GM19468 (cell line): ENCODE measurements around the gene SKAP1.
"Not testable (repeated sequence)": the region's sequence is repeated elsewhere in the genome, so short reads cannot be mapped to it uniquely, and the experiment has no call there.

Experiments
- ATAC-seq: cut with Tn5 transposase; IDR thresholded peaks from one replicate; pipeline ENCODE4 v1.9.1; 2021; ENCODE audit warnings: mild to moderate bottlenecking, moderate library complexity, moderate number of reproducible peaks; ENCODE audit not compliant: unreplicated experiment; ENCODE audit errors: extremely low read depth

Gene SKAP1

DNA sequence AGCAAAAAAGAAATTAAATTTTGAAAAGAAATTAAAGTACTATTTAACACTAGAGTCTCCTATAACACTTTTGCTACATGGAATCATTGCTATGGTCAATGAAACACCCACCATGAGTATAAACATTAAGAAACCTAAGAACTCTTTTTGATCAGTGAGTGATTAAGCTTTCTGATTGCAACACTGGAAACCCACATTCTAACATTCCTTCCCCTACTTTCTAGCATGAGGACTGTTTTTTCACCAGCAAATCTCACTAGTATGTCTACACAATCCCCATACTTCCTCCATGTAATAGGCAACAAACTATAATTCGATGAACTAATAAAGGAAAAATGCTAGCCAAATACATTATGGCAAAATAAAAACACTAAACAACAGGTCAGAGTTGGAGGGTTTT, 54.7 kb downstream of the SKAP1 start:
- no peak for ATAC-seq

GRCh38 chr17:48374650-48375230, 55.3 kb downstream of the SKAP1 start:
- no peak for ATAC-seq

GRCh38 chr17:48373883-48374282, 56.1 kb downstream of the SKAP1 start:
- no peak for ATAC-seq

- ATAC-seq: no peak
Measured at GRCh38 chr17:48373130-48373830, 56.7 kb downstream of the SKAP1 start.

- ATAC-seq: not testable (repeated sequence)
Measured at GRCh38 chr17:48368967-48369366, 61.0 kb downstream of the SKAP1 start.

DNA sequence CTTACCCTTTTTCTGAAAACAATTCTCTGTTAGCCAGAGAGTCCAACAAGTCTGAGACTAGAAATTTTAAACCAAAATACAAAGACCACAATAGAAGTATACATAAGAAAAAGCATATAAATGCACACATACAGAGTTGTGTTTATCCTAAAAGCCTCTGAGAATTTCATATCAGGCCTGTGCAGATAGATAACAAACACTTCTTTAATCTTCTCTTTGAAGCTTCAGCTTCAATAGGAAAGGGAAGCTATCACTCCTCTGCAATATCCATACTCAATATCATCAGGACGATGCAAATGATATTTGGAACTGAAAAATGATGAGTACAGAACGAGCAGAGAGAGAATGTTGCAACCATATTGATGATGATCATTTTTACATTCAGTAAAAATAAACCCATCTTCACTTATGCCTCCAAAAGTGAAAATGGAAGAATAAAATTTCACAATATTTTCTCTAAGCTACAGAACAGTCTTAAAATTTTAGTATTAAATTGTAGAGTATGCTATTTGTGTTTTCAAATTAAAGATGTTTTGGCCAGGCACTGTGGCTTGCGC, 61.6 kb downstream of the SKAP1 start:
- ATAC-seq: no peak

DNA sequence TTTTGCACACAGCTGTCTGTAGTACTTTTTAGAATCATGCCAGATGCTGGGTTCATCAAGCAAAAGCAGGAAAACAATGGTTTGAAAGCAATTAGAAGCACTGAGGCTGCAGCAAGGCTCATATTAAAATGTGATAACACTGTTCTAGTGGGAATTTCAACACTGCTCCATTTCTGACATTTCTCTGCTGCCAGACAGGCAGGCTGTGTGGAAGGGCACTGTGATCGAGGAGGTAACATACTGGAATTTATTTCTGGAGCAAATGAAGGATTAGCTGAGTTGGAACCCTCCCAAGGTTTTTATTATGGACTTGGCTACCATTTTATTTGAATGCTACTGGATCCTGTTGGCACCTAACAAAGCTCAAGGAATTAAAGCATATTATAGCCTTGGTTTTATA, 66.9 kb downstream of the SKAP1 start:
- ATAC-seq: no peak

- ATAC-seq: not testable (repeated sequence)
Measured at GRCh38 chr17:48360861-48361633, 69.0 kb downstream of the SKAP1 start.

- no peak for ATAC-seq
Measured at GRCh38 chr17:48357779-48358602, 72.0 kb downstream of the SKAP1 start.

DNA sequence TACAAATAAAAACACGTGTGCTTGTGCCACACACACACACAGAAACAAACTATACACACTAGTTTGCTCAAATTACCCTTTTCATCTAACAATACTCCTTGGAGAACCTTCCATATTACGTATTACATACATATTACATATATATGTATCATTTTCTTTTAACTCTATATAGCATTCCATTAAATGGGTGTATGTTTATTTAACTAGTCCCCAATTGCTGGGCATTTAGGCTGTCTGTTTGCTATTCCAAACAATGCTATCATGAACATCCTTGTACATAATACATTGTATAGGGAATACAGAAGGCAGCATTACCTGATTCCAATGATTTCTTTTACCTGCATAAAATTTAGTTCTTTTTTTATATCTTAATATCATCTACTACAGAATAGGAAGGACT, 73.1 kb downstream of the SKAP1 start:
- ATAC-seq: no peak

GRCh38 chr17:48352630-48353029, 77.4 kb downstream of the SKAP1 start:
- ATAC-seq: no peak

GRCh38 chr17:48351911-48352332, 78.1 kb downstream of the SKAP1 start:
- no peak for ATAC-seq

DNA sequence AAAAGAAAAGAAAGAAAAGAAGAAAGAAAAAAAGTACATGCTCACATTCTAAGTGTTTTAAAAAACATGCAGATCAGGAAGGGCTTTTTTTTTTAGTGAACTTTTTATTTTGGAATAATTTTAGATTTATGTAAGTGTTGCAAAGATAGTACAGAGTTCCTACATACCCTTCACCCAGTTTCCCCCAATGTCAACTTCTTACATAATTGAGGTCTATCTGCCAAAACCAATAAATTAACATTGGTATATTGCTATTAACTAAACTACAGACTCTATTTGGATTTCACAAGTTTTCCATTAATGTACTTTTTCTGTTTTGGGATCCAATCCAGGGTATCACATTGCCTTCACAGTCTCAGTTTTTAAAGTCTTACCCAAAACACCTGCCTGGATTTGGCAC, 81.7 kb downstream of the SKAP1 start:
- ATAC-seq: no peak

DNA sequence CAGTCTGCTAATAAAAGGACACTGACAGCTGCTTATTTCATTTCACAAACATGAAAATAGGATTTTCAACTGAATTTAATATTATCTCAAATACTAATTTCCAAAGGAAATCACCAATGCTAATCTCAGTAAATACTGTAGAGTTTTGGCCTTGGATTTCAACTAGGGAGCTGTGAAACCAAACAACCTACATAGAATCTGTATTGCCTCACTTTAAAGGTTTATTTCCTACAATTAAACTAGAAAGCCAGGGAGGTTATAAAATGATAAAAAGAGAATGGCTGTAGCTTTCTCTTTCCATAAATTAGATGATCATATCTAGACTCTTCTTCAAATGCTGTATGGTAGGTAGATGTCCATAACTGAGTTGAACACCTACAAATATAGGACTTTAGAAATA, 82.8 kb downstream of the SKAP1 start:
- ATAC-seq: no peak

GRCh38 chr17:48344251-48344650, 85.8 kb downstream of the SKAP1 start:
- no peak for ATAC-seq

- ATAC-seq: no peak
Measured at GRCh38 chr17:48340916-48341315, 89.1 kb downstream of the SKAP1 start.

DNA sequence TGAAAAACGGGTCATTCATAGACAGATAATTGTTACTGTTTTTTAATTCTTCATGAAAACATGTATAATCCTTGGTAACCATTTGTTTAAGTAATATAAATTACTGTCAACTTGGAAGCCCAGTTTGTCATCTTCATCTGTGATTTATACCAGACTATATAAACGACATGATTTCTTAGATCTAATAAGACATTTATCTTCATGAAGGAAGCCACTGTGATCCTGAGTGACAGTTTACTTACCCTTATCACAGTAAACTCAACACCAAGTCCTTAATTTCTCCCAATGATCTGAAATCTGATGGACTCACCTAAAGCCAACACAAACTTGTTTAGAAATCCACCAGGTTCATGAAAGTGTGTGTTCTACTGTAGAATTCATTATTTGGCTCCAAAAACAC, 91.3 kb downstream of the SKAP1 start:
- ATAC-seq: no peak

DNA sequence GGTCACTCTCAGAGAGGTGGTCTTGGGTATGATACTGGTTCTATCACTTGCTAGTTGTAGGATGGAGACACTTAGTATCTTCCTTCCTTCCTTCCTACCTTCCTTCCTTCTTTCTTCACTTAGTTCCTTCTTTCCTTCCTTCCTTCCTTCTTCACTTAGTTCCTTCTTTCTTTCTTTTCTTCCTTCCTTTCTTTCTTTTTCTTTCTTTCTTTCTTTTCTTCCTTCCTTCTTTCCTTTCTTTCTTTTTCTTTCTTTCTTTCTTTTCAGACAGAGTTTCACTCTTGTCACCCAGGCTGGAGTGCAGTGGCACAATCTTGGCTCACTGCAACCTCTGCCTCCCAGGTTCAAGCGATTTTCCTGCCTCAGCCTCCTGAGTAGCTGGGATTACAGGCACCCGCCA, 92.1 kb downstream of the SKAP1 start:
- ATAC-seq: not testable (repeated sequence)

DNA sequence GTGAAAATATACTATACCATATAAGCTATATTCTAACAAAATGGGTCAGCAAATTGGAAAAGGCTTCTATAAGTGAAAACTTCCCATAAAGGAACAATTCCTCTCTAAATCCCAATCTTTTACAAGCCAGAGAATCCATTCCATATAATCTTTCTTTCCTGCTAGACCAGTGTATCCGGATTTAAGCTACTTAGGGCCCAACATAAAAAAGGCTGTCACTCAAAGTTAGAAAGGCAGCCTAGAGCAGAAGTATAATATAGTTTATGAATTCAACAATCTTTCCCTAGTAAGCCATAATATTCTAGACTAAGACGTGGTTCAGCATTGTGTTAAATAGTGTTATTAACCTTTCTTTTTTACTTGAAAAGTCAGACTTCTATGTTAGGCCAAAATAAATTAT, 93.0 kb downstream of the SKAP1 start:
- ATAC-seq: no peak

DNA sequence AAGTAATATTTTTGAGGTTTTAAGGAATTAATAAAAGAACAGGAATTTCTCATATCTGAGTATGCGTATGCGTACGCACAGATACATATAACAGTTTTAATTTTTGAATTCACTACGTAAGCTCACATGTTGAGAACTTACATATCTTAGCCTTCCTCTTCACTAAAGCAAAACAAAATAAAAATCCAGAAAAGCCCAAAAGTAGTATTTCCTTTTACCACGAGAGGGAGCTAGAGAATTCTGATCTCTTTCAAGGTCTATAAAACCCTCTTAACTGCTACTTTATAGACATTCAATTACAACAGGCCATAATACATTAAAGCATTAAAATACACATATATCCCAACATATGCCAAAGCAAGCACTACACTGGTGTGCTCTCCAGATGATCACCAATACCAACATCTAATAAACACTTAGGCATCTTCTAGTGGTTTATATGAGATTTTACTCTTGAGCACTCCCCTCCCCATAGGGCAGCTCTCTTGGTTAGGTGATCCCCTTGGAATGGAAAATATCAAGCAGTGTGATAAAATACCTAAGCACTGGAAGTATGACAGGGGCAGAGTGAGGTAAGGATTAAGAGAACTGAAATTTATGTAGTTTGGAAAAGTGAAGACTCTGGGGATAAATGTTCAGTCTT, 94.0 kb downstream of the SKAP1 start:
- no peak for ATAC-seq
